Body of pancreas (tissue), 4 donors: ENCODE measurements around the gene MAD1L1.

Experiments used
- POLR2A ChIP-seq, 3 donors: fragments of 450-650 bp; IDR thresholded peaks; one replicate each; pipeline ENCODE4 v1.6.1; 2016; ENCODE audit warnings: antibody characterized with exemption in 3 of 3, mild to moderate bottlenecking in 2 of 3
- TF ChIP-seq, protein P1 (sequence below), 7 experiments: fragments of 450-650 bp in 4 of 7; fragments of 200-600 bp in 3 of 7; sonication (generic) in 3 of 7; IDR thresholded peaks; one replicate each; pipeline ENCODE4 v1.5.1; 2016 to 2019; ENCODE audit warnings: antibody characterized with exemption in 7 of 7

DNA sequence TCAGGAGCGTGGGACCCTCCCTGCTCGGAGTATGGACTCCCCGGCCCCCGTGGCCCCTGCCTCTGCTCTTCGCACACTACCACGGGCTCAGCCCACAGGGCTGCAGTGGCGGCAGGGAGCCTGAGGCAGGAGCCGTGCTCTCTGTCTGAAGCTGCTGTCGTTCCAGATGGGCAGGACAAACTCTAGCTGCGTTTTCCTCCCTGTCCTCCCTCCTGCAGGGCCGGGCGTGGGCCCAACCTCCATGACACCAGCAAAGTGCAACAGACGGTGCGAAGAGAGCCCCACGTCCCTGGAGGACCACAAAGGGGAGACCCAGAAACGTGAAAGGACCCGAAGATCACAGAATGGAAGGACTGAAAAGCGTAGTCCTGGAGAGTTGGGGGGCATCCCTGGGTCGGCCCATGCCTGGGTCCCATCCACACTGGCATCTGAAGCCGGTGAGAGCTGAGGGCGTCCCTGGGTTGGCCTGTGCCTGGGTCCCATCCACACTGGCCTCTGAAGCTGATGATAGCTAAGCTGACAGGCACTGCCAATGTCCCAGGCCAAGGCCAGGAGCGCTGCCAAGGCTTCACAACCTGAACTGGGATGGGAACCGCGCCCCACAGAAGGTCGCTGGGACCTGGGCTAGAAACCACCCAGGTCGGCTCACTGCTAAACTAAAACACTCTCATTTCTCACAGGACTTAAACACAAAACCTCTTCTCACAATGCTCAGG lies 267.0 kb downstream of the MAD1L1 start:
- no peak for TF ChIP-seq POLR2A (IDR thresholded peaks at IDR 0.05)
- TF ChIP-seq, protein P1, sequence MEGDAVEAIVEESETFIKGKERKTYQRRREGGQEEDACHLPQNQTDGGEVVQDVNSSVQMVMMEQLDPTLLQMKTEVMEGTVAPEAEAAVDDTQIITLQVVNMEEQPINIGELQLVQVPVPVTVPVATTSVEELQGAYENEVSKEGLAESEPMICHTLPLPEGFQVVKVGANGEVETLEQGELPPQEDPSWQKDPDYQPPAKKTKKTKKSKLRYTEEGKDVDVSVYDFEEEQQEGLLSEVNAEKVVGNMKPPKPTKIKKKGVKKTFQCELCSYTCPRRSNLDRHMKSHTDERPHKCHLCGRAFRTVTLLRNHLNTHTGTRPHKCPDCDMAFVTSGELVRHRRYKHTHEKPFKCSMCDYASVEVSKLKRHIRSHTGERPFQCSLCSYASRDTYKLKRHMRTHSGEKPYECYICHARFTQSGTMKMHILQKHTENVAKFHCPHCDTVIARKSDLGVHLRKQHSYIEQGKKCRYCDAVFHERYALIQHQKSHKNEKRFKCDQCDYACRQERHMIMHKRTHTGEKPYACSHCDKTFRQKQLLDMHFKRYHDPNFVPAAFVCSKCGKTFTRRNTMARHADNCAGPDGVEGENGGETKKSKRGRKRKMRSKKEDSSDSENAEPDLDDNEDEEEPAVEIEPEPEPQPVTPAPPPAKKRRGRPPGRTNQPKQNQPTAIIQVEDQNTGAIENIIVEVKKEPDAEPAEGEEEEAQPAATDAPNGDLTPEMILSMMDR (IDR thresholded peaks at IDR 0.05): no peak
